ENCODE data around the gene KDM6A. TPM values are rescaled to one million over a fixed set of nuclear protein-coding genes. Genes with fewer than 3 reads are reported as not detected.

Gene KDM6A
- total RNA-seq, 6 donors from 2014 or later, result 19.9 to 62.0 (median 26.6) TPM

- Histone ChIP-seq H3K9me3 (no peaks in the 10 kb centered on the region), H3K4me1 (peaks cover 0 to 67% (median 25%) of the 10 kb centered on the region in 4 donors), H3K36me3 (no peaks in the 10 kb centered on the region), H3K27ac (no peak overlapping the region), H3K4me3 (no peak overlapping the region), H3K27me3 (no peaks in the 10 kb centered on the region)
- TF ChIP-seq EP300 (IDR thresholded peaks at IDR 0.05) (no peak), CTCF (IDR thresholded peaks at IDR 0.05) (no peak), POLR2AphosphoS5 (IDR thresholded peaks at IDR 0.05) (no peak), POLR2A (IDR thresholded peaks at IDR 0.05) (no peak)
- 96 to 97% methylated on average over 19 of the region's 19 CpGs for WGBS, 2 donors
- DNase-seq (no peak), ATAC-seq (ENCODE audit: low FRiP score in 2 of 2) (no peak)
Observed at GRCh38 chrX:44952329-44953027, 79.5 kb downstream of the KDM6A start.

- TF ChIP-seq POLR2A (IDR thresholded peaks at IDR 0.05) (no peak), EP300 (IDR thresholded peaks at IDR 0.05) (no peak), CTCF (IDR thresholded peaks at IDR 0.05) (no peak), POLR2AphosphoS5 (IDR thresholded peaks at IDR 0.05) (no peak)
- Histone ChIP-seq H3K4me3 (no peak overlapping the region), H3K36me3 (no peaks in the 10 kb centered on the region), H3K4me1 (peaks cover 0 to 56% (median 27%) of the 10 kb centered on the region in 4 donors), H3K27ac (no peak overlapping the region), H3K27me3 (no peaks in the 10 kb centered on the region), H3K9me3 (no peaks in the 10 kb centered on the region)
- DNase-seq (peak in 1 of 2 donors; percentile 71), ATAC-seq (ENCODE audit: low FRiP score in 2 of 2) (no peak)
- 63 to 66% methylated on average over 11 of the region's 11 CpGs for WGBS, 2 donors
Observed at GRCh38 chrX:44953734-44954502, 80.9 kb downstream of the KDM6A start.

DNA sequence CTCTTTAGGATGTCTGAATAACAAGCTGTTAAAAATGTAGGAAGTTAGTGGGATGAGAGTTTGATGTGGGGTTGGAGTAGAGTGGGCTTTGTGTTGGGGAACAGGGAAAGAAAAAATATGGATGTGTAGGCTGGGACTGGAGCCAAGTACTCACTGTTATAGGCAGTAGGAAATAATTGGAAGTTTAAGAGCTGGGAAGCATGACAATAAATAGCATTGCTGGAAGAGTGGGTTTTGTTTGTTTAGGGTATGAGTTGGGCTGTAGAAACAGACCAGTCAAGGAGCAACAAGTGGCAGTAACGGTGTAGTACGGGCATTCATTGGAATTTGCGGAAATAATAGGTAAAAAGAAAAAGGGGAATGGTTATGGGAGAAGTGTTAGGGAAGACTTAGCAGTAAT, 81.6 kb downstream of the KDM6A start:
- Histone ChIP-seq H3K9me3 (no peaks in the 10 kb centered on the region), H3K4me1 (peaks cover 0 to 53% (median 27%) of the 10 kb centered on the region in 4 donors), H3K4me3 (no peak overlapping the region), H3K36me3 (no peaks in the 10 kb centered on the region), H3K27me3 (no peaks in the 10 kb centered on the region), H3K27ac (no peak overlapping the region)
- 47 to 49% methylated on average over 3 of the region's 3 CpGs for WGBS, 2 donors
- no peak for TF ChIP-seq EP300 (IDR thresholded peaks at IDR 0.05)
- no peak for TF ChIP-seq CTCF (IDR thresholded peaks at IDR 0.05)
- no peak for TF ChIP-seq POLR2A (IDR thresholded peaks at IDR 0.05)
- TF ChIP-seq POLR2AphosphoS5 (IDR thresholded peaks at IDR 0.05), result no peak
- ATAC-seq (ENCODE audit: low FRiP score in 2 of 2) (no peak), DNase-seq (no peak)

- DNase-seq, result no peak
- H3K27me3 ChIP-seq, result no peaks in the 10 kb centered on the region
- no peak overlapping the region for H3K27ac ChIP-seq
- H3K4me3 ChIP-seq, result no peak overlapping the region
- H3K36me3 ChIP-seq, result peaks cover 0 to under 1% (median 0%) of the 10 kb centered on the region in 4 donors
- 87 to 90% methylated on average over 2 of the region's 2 CpGs for WGBS, 2 donors
- no peaks in the 10 kb centered on the region for H3K9me3 ChIP-seq
- peaks cover 0 to 38% (median 24%) of the 10 kb centered on the region in 4 donors for H3K4me1 ChIP-seq
- ATAC-seq (ENCODE audit: low FRiP score in 2 of 2), result no peak
- TF ChIP-seq EP300 (IDR thresholded peaks at IDR 0.05), result no peak
- TF ChIP-seq CTCF (IDR thresholded peaks at IDR 0.05), result no peak
- no peak for TF ChIP-seq POLR2A (IDR thresholded peaks at IDR 0.05)
- no peak for TF ChIP-seq POLR2AphosphoS5 (IDR thresholded peaks at IDR 0.05)
Observed at GRCh38 chrX:44957848-44958247, 84.9 kb downstream of the KDM6A start.

Measured in upper lobe of left lung (tissue), 6 donors.